H1 (cell line): ENCODE measurements around the gene MAPK8. TPM values are rescaled to one million over a fixed set of nuclear protein-coding genes. Genes with fewer than 3 reads are reported as not detected.

ENCODE experiments used
- CTCF ChIA-PET: fragments of 300-600 bp; sonication (Branson Sonifier 250); formaldehyde crosslinking; loops from one replicate; lab custom pipeline; 2021; ENCODE audit not compliant: partially characterized antibody; lab: Charles Lee
- POLR2A ChIA-PET: fragments of 300-600 bp; sonication (Branson Sonifier 250); formaldehyde crosslinking; loops from one replicate; lab custom pipeline; 2021; ENCODE audit warnings: inconsistent platforms; ENCODE audit not compliant: partially characterized antibody; lab: Charles Lee
- DNase-seq, 2 experiments: peaks; one replicate each; pipeline versions ENCODE4 v3.0.0 to v3.0.0-alpha.2; 2010 to 2022; ENCODE audit warnings: low spot score in 2 of 2, low read depth in 1 of 2, mixed read lengths in 1 of 2
- FAIRE-seq: peaks from 2 replicates; lab custom pipeline; 2011; peaks lifted over from hg19 to GRCh38; lab: Jason Lieb, UNC
- H2AFZ ChIP-seq: 2 replicates; pipeline ENCODE4 v1.8.1; 2012; ENCODE audit warnings: low read length, inconsistent platforms
- H2AK5ac ChIP-seq: 2 replicates; pipeline ENCODE4 v1.6.1; 2013; ENCODE audit warnings: low read depth, low read length
- H2BK120ac ChIP-seq: replicated peaks from 2 replicates; pipeline ENCODE3; 2013; ENCODE audit warnings: low read depth, low read length, inconsistent platforms
- H2BK12ac ChIP-seq: 2 replicates; pipeline ENCODE4 v1.6.1; 2013; ENCODE audit warnings: low read depth, low read length
- H2BK15ac ChIP-seq: 2 replicates; pipeline ENCODE4 v1.6.1; 2013; ENCODE audit warnings: low read length
- H2BK20ac ChIP-seq: 2 replicates; pipeline ENCODE4 v1.6.1; 2013; ENCODE audit warnings: low read length
- H2BK5ac ChIP-seq: 2 replicates; pipeline ENCODE4 v1.6.1; 2013; ENCODE audit warnings: low read depth, low read length
- H3K14ac ChIP-seq: 2 replicates; pipeline ENCODE4 v1.6.1; 2013; ENCODE audit warnings: inconsistent platforms; ENCODE audit not compliant: insufficient read length
- H3K18ac ChIP-seq: 2 replicates; pipeline ENCODE4 v1.6.1; 2013; ENCODE audit warnings: low read length; ENCODE audit errors: extremely low read depth
- H3K23ac ChIP-seq: 2 replicates; pipeline ENCODE4 v1.6.1; 2013; ENCODE audit warnings: inconsistent platforms; ENCODE audit not compliant: insufficient read length
- H3K23me2 ChIP-seq: 2 replicates; pipeline ENCODE4 v1.6.1; 2013; ENCODE audit warnings: low read depth, low read length
- H3K27ac ChIP-seq: 2 replicates; pipeline ENCODE4 v1.6.1; 2011; ENCODE audit warnings: low read depth, low read length, inconsistent platforms
- H3K27me3 ChIP-seq, 4 experiments: replicated peaks in 1 of 4; 1 replicate in 1 of 4; 2 replicates in 3 of 4; pipeline versions ENCODE4 v1.6.1 to v1.8.1; 2011 to 2013; ENCODE audit warnings: low read length in 3 of 4, mild to moderate bottlenecking in 3 of 4, inconsistent platforms in 2 of 4, mixed read lengths in 2 of 4, moderate library complexity in 1 of 4; ENCODE audit not compliant: control insufficient read depth in 3 of 4, insufficient read depth in 3 of 4; ENCODE audit errors: extremely low read depth in 1 of 4
- H3K36me3 ChIP-seq, 4 experiments: 2 replicates each; pipeline versions ENCODE4 v1.6.1 to v1.8.1; 2011 to 2013; ENCODE audit warnings: mild to moderate bottlenecking in 4 of 4, low read length in 3 of 4, moderate library complexity in 2 of 4, control low read depth in 1 of 4, inconsistent platforms in 1 of 4; ENCODE audit not compliant: insufficient read depth in 4 of 4, control insufficient read depth in 2 of 4
- H3K4ac ChIP-seq: replicated peaks from 2 replicates; pipeline ENCODE3; 2013; ENCODE audit warnings: low read length, low read depth, mixed read lengths, inconsistent platforms; ENCODE audit not compliant: insufficient read length
- H3K4me1 ChIP-seq, 4 experiments: replicated peaks in 1 of 4; 1 replicate in 1 of 4; 2 replicates in 3 of 4; pipeline versions ENCODE4 v1.6.1 to v1.8.1; 2011 to 2013; ENCODE audit warnings: low read length in 3 of 4, inconsistent platforms in 2 of 4, mixed read lengths in 1 of 4; ENCODE audit not compliant: insufficient read depth in 4 of 4, control insufficient read depth in 3 of 4
- H3K4me2 ChIP-seq, 2 experiments: 2 replicates each; pipeline versions ENCODE4 v1.6.1 to v1.8.1; 2011 to 2013; ENCODE audit warnings: low read depth in 2 of 2, low read length in 2 of 2, control low read depth in 1 of 2, inconsistent platforms in 1 of 2, mild to moderate bottlenecking in 1 of 2; ENCODE audit not compliant: insufficient read depth in 1 of 2
- H3K4me3 ChIP-seq, 4 experiments: fragments of 200-600, 300-600 bp in 1 of 4; sonication (generic), shearing (Covaris generic), sonication (Bioruptor Twin) in 1 of 4; 2 replicates each; pipeline versions ENCODE4 v1.5.1 to v1.8.1; 2011 to 2016; ENCODE audit warnings: low read length in 4 of 4, low read depth in 3 of 4, control low read depth in 2 of 4, inconsistent platforms in 2 of 4, mild to moderate bottlenecking in 2 of 4, mixed read lengths in 1 of 4, moderate library complexity in 1 of 4; ENCODE audit not compliant: insufficient read depth in 2 of 4; ENCODE audit errors: extremely low read depth in 1 of 4
- H3K56ac ChIP-seq: replicated peaks from 2 replicates; pipeline ENCODE3; 2013; ENCODE audit warnings: low read depth, mild to moderate bottlenecking, mixed read lengths, low read length, inconsistent platforms; ENCODE audit not compliant: insufficient read length
- H3K79me1 ChIP-seq: 2 replicates; pipeline ENCODE4 v1.6.1; 2013; ENCODE audit warnings: low read depth, low read length, control low read depth
- H3K79me2 ChIP-seq, 2 experiments: 2 replicates each; pipeline versions ENCODE4 v1.6.1 to v1.8.1; 2012 to 2013; ENCODE audit warnings: low read length in 2 of 2, mild to moderate bottlenecking in 2 of 2, inconsistent platforms in 1 of 2; ENCODE audit not compliant: insufficient read depth in 2 of 2, control insufficient read depth in 1 of 2
- H3K9ac ChIP-seq, 4 experiments: replicated peaks in 1 of 4; 1 replicate in 1 of 4; 2 replicates in 3 of 4; pipeline versions ENCODE4 v1.6.1 to v1.8.1; 2011 to 2013; ENCODE audit warnings: low read depth in 3 of 4, low read length in 3 of 4, control low read depth in 2 of 4, mild to moderate bottlenecking in 2 of 4, moderate library complexity in 2 of 4, inconsistent platforms in 1 of 4; ENCODE audit errors: extremely low read depth in 1 of 4
- H3K9me3 ChIP-seq, 2 experiments: 2 replicates each; pipeline versions ENCODE4 v1.6.1 to v1.8.1; 2012 to 2013; ENCODE audit warnings: mild to moderate bottlenecking in 2 of 2, moderate library complexity in 2 of 2, control low read depth in 1 of 2, inconsistent platforms in 1 of 2, low read depth in 1 of 2, low read length in 1 of 2, mixed read lengths in 1 of 2; ENCODE audit not compliant: insufficient read depth in 2 of 2
- H4K20me1 ChIP-seq, 2 experiments: replicated peaks in 1 of 2; 2 replicates each; pipeline versions ENCODE3 to v1.8.1; 2011 to 2013; ENCODE audit warnings: inconsistent platforms in 2 of 2, low read length in 2 of 2, mild to moderate bottlenecking in 1 of 2; ENCODE audit not compliant: insufficient read depth in 2 of 2, control insufficient read depth in 1 of 2
- H4K5ac ChIP-seq: 2 replicates; pipeline ENCODE4 v1.6.1; 2013; ENCODE audit warnings: low read length, low read depth, mixed read lengths, inconsistent platforms; ENCODE audit not compliant: insufficient read length
- H4K8ac ChIP-seq: 2 replicates; pipeline ENCODE4 v1.8.0; 2013; ENCODE audit warnings: mild to moderate bottlenecking, moderate library complexity, low read length, inconsistent platforms; ENCODE audit not compliant: insufficient read depth; ENCODE audit errors: extremely low read depth
- H4K91ac ChIP-seq: replicated peaks from 2 replicates; pipeline ENCODE3; 2013; ENCODE audit warnings: low read length, mixed read lengths, inconsistent platforms; ENCODE audit not compliant: insufficient read length
- WGBS, 2 experiments: shearing (Covaris generic) in 1 of 2; methylation state at CpG; one replicate each; pipeline versions ENCODE4 v1.1.6 to v1.1.7; 2013 to 2015; ENCODE audit warnings: low lambda C conversion rate in 2 of 2, mixed read lengths in 2 of 2, inconsistent platforms in 1 of 2, low coverage in 1 of 2, missing lambda C conversion rate in 1 of 2; ENCODE audit not compliant: insufficient replicate concordance in 2 of 2, insufficient coverage in 1 of 2, insufficient read length in 1 of 2; ENCODE audit errors: extremely low coverage in 1 of 2, missing lambda C conversion rate in 1 of 2; 5-methylcytosine and 5-hydroxymethylcytosine counted together
- polyA plus RNA-seq, 7 experiments: library from polyadenylated mRNA; depleted of rRNA in 3 of 7; stranded (reverse) in 5 of 7; unstranded in 2 of 7; fragments of >200 nt in 5 of 7; fragments of 200-250 nt in 2 of 7; gene quantifications; 1 replicate in 5 of 7; 2 replicates in 1 of 7; 4 replicates in 1 of 7; pipeline versions ENCODE4 v1.2.1 to v1.2.3, GENCODE V29; 2011 to 2013; ENCODE audit warnings: missing spikeins in 2 of 7, mixed read lengths in 2 of 7
- total RNA-seq: library from RNA; stranded (reverse); fragmentation: NEBNext Ultra II Directional; extraction: Animal tissue kit (Norgen Biotek cat#: 25700); gene quantifications from 2 replicates; pipeline ENCODE4 v1.2.1, GENCODE V29; 2021

The MAPK8 gene
- total and polyA plus RNA-seq, 2 of the 8 experiments (the other 6 are each of a cell fraction or from before 2014, with no cell fraction given), result 23.3 to 71.3 TPM

DNA sequence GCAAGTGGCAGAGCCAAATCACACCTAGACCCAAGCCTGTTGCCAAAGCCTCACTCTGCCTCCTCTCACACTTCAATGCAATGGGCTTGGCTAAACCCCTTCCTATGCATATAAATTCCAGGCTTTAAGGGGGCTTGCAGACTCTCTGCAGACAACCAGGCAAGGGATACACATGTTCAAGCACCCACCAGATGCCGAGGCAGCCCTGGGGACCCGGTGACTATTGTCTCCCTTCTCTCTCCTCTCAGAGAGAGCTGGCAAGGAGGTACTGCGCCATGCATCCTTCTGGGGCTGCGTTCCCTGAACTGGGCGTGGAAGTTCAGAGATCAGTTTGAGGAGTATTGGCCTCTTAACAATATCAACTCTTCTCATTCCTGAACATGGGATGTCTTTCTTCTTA, 167.2 kb downstream of the MAPK8 start:
- H3K36me3 ChIP-seq, result no peaks in the 10 kb centered on the region
- H2BK5ac ChIP-seq, result no peak overlapping the region
- no peaks in the 10 kb centered on the region for H3K9me3 ChIP-seq
- H3K27me3 ChIP-seq, result no peaks in the 10 kb centered on the region; a peak in 2 of 7 replicates
- no peak overlapping the region for H2BK120ac ChIP-seq
- CTCF ChIA-PET, result interaction anchor here (1.1 to 1.3 kb wide), 2 partner anchors 29 to 182 kb away, joined by 3 read pairs; no protein-coding TSS in a partner anchor
- DNase-seq, result peak in 1 of 2 experiments; percentile 33
- no peak overlapping the region for H3K4me3 ChIP-seq
- H3K23me2 ChIP-seq, result no peaks in the 10 kb centered on the region
- no peak overlapping the region for H3K4ac ChIP-seq
- no peaks in the 10 kb centered on the region for H4K20me1 ChIP-seq
- 89% methylated on average over 3 of the region's 5 CpGs; no CpG with 5 or more reads in 1 of the 2 experiments for WGBS, 2 experiments
- H3K79me2 ChIP-seq, result no peaks in the 10 kb centered on the region
- no peak for FAIRE-seq
- no peak overlapping the region for H3K27ac ChIP-seq
- no peak overlapping the region for H3K9ac ChIP-seq
- H2AFZ ChIP-seq, result no peak overlapping the region
- no peak overlapping the region for H4K5ac ChIP-seq
- peaks cover 3 to 14% (median 8%) of the 10 kb centered on the region in 4 experiments for H3K4me1 ChIP-seq
- no peak overlapping the region for H2AK5ac ChIP-seq
- no peak overlapping the region for H3K56ac ChIP-seq
- no peak overlapping the region for H3K23ac ChIP-seq
- POLR2A ChIA-PET, result no interaction called here
- H3K4me2 ChIP-seq, result no peak overlapping the region
- peak overlapping the region; percentile 52; the same call in 1 of the 2 replicates for H2BK12ac ChIP-seq
- H2BK20ac ChIP-seq, result no peak overlapping the region
- H2BK15ac ChIP-seq, result no peak overlapping the region
- no peaks in the 10 kb centered on the region for H3K79me1 ChIP-seq
- H4K91ac ChIP-seq, result no peak overlapping the region
- H4K8ac ChIP-seq, result no peak overlapping the region
- H3K18ac ChIP-seq, result no peak overlapping the region
- no peak overlapping the region for H3K14ac ChIP-seq
